ENCODE data around the gene CFAP300.

Gene CFAP300

DNA sequence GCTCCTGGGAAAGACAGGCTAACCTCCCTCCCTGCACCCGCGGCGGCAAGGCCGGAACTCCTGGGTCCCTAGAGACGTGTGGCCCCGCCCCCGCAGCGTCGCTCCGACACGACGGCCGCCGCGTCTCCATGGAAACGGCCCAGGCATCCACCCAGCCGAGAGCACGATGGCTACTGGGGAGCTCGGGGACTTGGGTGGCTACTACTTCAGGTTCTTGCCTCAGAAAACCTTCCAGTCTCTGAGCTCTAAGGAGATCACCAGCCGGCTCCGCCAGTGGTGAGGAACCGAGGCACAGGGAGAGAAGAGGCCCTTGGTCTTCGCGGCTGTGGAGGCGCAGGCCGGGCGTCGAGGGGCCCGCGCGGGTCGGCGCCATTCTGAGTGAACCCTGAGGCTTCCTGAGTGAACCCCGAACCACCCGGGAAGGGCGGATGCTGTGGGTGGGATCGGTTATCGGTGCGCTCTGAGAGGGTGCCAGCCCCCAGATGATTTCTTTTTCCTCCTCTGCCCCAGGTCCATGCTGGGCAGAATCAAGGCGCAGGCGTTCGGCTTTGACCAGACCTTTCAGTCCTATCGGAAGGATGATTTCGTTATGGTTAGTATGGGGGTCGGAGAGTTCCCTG, at the start of gene CFAP300:
TSS of gene CFAP300 (plus strand) at position 133 of the 620 bp plus-strand sequence. CDS start at position 167, 34 bp downstream.
- peak; percentile 81 for DNase-seq

DNA sequence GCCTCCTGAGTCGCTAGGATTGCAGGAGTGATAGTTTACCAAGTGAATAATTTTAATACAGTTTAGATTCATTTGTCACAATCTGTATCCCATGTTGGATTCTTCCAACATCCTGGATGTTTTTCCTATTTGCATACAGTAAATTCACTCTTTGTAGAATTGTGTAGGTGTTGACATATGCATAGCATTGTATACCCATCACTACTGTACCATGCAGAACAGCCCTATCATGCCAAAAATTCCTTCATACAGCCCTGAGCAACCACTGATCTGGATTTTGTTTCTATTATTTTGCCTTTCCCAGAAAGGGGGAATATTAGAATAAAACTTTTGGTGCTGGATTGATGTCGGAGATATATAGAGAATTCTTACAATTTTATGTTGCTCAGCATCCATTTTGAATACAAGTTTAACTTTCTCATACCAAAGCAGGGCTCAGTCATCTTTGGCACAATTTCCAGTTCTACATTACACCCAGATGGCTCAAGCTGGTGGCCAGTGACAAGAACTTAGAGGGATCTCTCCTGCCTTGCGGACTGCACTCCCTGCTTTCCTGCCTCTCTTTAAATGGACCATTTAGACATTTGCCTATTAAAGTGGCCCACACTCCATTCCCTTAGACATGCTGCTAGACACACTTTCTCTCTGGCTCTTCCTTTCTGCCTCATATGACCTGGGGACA, 45.4 kb upstream of the CFAP300 start:
- DNase-seq, result no peak

DNA sequence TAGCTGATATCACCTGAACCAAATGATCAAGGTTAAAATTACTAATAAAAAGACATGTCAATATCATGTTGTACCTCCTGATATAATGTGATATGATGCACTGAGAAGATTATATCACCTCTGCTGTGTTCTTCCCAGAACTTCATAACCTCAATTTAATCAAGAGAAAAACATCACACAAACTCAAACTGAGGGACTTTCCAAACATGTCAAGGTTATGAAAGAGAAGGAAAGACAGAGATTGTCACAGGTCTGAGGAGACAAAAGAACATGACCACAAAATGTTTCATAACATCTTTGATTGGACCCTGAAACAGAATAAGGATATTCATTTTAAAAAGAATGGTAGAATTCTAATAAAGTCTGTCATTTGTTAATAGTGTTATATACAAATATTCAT, 43.0 kb upstream of the CFAP300 start:
- DNase-seq, result no peak

DNA sequence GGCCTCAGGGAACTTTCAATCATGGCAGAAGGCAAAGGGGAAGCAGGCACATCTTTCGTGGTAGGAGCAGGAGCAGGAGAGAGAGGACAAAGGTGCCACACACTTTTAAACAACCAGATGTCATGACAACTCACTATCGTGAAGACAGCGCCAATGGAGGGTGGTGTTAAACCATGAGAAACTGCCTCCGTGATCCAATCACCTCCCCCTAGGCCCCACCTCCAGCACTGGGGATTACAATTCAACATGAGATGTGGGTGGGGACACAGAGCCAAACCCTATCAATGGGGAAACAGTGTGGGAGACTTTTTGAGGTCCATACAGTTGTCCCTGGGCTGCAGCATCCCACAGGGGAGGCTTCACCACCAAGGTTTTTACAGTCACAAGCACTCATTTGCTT, 41.9 kb upstream of the CFAP300 start:
- no peak for DNase-seq

DNA sequence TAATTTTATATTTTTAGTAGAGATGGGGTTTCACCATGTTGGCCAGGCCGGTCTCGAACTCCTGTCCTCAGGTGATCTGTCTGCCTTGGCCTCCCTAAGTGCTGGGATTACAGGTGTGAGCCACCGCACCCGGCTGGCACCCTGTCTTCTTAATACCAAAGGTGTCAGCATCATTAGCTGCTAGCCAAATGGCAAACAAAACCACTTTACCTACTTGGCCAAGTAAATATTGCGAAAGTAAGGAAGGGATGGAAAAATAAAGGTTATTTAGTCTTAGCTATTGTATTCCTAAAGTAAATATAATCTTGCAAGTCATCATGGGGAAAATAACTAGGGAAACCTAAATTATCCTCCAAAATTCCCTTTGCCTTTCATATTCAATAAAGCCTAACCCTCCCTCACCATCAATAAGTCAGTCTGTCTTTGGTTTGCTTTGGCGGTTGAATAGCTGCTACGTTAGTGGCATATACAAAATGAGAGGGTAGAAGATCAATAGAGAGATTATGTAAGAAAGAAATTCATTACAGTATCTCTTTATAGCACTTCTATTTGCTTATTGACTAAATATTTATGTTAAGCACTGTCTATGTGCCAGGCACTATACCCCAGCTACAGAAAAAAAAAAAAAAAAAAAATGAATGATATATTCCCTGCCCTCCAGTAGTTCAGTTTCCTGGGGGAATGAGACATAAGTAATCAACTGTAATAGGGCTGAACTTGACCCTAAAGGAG, 40.2 kb upstream of the CFAP300 start:
- no peak for DNase-seq

DNA sequence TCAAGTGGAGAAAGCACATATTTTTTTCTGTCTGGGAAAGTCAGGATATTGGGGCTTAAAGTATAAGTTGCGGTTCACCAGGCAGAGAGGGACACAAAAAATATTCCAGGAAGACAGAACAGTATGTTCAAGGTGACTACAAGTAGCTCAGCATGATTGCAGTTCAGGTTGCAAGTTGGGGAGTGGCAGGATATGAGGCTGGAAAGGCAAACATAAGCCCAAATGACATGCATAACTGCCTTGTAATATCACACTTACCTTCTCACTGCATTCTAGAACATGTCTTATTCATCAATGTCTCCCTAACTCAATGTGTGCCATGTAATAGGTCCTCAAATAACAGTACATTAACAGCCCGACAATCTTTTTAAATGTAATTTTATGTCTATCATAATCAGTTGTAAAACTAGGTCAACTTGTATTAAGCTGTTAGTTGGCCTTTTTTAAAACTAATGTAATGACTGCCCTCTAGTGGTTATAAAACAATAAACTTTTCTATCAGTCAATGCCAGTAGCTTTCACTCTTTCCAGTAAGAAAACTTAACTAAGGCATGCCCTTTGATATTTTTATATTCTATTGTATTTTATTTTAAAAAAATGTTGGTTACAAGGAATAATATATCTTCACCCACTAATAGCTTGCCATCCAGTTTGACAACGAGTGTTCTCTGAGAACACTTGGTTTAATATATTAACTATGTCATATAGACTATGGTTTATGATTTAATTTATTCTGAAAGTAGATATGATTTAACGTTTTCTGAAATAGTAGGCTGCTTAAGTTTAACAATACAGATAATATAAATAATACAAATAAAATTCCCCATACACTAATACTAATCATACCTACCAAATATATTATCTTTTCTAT, 39.4 kb upstream of the CFAP300 start:
- no peak for DNase-seq

DNA sequence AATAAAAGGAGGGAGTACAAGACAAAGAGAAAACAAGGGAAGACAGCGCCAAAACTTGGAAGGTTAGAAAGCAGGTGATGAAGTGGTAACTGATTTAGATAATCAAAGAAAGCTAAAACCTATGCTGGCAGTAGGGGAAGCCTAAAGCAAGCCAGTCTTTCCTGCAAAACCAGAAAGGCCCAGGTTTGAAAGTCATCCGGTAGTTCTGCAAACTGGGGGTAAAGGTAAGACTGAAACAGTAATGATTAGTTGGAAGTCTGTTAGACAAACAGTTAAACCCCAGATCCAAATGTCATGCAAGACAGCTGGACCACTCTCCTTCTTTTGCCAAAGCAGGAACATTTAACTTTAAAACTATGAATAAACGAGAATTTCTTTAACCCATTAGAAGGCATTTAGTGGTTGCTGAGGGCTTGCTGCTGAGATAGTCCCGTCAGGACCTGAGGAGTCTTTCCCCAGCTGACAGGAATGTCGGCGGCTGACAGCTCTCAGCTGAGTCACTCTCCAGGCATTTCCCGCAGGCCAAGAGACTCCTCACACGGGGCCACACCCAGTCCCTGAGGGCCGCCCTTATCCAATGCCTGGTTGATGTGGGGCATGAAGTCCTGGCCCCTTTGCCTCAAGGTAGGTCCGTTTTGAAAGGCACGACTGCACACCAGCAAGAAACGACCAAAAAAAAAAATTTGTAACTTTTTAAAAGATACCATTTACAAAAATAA, 36.3 kb upstream of the CFAP300 start:
- no peak for DNase-seq

DNA sequence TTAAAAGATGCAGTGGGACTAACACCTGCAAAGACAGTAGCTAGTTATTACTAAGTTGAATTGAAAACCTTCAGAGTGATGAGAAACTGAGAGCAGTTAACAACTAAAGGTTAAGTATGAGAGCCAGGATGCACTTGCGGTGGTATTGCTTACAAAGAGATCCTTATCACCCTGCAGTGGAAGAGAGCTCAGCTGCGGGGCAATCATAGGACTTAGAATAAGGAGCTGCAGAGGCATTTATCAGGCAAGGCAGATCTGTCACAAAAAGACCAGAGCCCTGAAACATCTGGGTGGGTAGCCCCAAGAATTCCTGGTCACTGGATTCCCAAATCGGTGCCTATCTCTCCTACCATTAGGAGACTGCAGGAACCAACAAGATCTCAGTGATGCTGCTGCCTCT, 34.3 kb upstream of the CFAP300 start:
- DNase-seq, result no peak

DNA sequence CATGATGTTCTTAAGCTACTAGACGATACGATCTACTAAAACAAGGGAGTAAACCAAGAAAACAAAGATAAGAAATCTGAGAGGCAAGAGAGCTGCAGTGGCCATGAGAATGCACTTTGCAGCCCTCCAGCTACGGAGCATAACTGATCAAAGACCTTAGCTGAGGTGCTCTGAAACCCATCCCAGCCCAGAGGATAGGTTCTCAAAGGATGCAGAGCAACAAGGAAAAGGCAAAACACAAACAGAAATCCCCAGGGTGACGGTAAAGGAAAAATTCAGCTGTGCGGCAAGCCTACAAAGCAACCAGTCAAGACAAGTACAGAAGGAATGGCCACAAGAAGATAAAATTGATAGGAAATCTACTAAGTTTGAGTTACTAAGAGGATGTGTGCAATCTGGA, 32.5 kb upstream of the CFAP300 start:
- DNase-seq, result no peak

DNA sequence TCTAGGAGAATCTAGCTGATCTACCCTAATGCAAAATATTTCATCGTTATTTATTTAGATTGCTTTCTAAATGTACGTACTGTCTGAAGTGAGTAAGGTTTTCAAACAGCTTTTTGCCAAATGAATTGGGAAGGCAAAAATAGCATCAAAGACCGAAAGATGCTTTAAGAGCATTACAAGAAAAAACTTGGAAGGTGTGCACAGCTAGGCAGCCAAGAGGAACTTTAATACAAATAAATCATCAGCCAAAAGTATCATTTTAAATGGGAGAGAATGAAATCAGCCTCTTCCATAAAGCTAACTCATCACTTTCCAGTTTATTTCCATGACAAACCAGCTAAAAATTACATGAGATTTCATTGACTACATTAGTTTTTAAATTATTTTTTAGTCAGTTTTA, 30.2 kb upstream of the CFAP300 start:
- no peak for DNase-seq

DNA sequence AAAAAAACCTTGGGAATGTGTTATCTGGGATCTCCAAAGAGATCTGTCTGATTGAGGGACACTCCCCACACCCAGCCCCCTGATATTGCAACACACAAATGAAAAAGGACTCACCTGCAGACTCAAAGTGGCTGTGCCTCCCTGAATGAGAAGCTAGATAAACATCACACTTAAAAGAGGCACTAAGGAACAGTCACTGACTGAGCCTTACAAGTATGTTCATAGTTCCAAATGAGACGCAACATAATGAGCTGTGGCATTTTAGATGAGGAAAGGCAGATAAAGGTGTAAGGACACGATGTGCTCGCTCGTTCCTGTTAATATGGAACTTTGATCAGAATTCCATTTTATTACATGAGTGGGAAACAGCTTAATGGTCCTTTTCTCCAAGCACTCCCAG, 21.0 kb upstream of the CFAP300 start:
- no peak for DNase-seq

DNA sequence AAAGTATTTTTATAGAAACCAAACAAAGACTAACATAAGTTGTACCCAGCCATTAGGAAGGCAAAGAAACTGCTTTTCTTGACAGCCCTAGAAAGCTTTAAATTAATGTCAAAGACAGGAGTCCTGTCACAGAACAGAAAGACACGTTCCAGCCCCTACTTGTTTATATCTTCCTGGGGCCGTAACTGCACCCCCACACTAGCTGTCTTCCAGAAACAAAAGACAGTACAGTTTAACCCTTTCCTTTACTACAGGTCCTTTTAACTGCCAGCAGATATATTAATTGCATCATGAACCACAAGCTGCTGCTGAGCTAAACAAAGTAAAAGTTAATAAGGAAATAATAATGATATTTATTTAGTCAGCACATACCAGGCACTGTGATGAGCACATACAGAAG, 20.3 kb upstream of the CFAP300 start:
- DNase-seq, result no peak

DNA sequence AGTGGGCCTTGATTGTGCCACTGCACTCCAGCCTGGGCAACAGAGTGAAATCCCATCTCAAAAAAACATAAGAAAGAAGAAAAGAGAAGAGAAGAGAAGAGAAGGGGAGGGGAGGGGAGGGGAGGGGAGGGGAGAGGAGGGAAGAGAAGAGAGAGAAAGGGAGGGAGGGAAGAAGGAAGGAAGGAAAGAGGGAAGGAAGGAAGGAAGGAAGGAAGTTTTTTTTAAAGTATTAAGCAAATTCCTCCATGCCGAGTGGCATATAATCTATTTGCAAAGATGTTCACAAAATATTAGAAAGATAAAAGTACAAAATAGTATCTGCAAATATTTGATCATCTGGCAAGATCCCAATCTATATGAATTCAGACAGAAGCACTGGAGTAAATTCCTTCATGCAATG, 10.5 kb upstream of the CFAP300 start:
- DNase-seq, result no peak

DNA sequence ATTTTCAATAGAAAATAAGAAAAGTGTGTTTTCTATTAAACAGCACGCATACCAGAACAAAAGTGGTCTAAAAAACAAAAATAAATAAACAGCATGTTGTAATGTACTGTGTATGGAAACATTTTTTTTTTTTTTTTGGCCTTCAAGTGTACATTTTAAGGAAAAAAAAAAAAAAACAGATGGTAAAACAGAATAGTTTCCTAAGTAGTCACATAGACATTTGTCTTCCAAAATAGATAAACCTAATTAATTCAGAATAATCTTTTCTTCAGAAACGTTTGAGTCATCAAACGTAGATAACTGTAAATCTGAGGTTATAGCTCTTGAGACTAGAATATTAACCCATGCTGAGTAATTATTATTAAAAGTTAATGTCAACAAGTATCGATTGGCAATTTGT, 396 bp upstream of the CFAP300 start:
- no peak for DNase-seq

DNA sequence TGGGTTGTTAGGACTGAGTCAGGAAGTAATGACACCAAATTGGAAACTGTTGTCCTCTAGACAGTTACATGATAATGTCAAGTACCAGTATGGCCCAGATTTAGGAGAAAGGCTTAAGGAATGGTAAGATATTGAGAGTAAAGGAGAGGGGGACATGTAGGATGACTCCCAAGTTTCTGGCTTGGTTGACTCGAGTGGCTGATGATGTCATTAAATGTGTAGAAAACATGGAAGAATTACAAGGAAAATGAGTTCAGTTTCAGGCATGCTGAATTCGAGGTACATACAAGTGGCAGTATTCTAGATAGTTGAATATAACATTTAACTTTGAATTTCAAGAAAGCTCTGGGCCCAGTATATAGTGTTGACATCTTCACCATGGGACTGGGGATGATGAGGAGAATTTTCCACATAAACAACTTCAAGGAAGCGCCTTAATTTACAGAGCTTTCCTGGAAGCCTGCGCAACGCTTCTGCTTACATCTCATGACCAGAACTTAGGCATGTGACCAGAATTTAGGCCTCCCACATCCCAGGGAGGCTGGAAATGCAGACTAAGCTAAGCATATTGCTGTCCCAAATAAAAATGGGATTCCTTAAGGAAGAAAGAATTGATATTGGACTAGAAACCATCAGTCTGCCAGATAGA, 3.8 kb downstream of the CFAP300 start:
- DNase-seq, result no peak

DNA sequence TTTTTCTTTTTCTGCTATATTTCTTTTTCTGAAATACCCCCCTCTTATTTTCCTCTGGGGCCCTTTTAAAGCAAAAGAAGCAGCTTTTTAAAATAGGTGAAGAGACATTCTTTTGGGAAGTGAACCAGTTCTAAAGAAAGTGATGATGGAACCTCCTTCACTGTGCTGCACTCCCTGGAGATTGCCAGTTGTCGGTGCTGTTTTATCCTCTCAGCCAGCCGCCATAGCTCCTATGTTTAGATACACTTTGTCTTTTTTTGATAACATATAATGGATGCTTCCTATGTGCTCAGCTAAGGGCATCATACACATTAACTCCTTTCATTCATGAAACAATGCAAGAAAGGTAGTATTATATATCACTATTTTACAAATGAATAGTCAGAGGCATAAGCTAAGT, 14.0 kb downstream of the CFAP300 start:
- no peak for DNase-seq

DNA sequence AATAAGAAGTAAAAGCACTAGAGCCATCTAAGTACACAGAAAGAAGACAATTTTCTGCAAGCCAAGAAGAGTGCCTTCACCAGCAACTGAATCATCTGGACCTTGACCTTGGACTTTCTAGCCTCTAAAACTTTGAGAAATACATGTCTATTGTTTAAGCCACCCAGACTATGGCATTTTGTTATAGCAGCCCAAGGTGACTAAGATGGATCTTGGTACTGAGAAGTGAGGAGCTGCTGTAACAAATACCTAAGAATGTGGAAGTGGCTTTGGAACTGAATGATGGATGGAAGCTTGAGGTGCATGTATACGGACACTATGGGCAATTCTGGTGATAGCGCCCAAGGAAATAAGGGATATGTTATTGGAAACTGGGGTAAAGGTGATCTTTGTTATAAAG, 14.9 kb downstream of the CFAP300 start:
- no peak for DNase-seq

DNA sequence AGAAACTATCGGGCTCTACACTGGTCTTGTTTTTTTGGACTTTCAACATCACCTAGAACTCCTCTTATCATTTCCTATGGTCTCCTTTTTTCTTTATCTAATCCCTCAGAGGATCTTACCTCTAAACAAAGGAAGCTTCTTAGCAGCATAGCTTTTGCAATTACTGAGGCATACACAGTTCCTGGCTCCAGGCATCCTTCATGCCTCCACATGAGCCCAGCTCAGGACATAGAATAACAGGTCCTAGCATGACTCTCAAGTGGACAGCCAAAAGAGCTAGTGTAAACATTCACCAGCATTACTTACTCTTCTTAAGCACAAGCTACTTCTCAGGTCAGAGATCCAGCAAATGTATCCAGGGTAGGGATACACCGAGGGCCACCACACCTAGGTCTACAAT, 17.1 kb downstream of the CFAP300 start:
- DNase-seq, result no peak

DNA sequence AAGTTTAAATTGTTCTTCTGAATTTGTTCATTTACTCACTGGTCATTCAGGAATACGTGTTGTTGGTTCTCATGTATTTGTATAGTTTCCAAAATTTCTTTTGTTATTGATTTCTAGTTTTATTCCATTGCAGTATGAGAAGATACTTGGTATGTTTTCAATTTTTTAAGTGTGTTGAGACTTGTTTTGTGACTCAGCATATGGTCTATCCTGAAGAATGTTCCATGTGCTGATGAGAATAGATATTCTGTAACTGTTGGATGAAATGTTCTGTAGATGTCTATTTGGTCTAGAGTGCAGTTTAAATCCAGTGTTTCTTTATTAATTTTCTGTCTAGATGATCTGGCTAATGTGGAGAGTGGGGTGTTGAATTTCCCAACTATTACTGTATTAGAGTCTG, 23.5 kb downstream of the CFAP300 start:
- DNase-seq, result no peak

DNA sequence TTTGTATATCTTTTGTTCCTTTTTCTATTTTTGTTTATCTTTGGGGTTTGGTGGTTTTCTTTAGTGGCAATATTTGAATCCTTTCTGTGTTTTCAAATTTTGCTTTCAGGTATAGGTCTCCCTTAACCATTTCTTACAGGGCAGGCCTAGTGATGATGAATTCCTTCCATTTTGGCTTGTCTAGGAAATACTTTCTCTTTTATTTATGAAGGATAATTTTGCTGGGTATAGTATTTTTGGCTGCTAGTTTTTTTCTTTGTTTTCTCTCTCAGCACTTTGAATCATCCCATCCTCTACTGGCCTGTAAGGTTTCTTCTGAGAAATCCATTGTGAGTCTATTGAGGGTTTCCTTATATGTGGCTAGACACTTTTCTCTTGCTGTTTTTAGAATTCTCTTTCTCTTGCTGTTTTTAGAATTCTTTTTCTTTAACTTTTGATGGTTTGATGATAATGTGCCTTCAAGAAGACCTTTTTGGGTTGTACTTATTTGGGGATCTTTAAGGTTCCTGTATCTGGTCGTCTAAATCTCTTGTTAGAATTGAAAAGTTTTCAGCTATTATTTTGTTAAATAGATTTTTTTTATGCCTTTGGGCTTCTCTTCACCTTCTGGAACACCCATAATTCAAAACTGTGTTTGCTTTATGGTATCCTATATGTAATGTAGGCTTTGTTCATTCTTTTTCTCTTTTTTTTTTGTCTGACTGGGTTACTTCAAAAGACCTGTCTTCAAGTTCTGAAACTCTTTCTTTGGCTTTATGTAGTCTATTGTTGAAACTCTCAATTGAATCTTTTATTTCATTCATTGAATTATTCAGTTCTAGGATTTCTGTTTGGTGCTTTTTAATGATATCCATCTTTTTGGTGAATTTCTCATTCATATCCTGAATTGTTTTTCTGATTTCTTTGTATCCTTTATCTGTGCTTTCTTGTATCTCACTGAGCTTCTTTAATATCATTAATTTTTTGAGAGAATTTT, 24.5 kb downstream of the CFAP300 start:
- DNase-seq, result no peak

DNA sequence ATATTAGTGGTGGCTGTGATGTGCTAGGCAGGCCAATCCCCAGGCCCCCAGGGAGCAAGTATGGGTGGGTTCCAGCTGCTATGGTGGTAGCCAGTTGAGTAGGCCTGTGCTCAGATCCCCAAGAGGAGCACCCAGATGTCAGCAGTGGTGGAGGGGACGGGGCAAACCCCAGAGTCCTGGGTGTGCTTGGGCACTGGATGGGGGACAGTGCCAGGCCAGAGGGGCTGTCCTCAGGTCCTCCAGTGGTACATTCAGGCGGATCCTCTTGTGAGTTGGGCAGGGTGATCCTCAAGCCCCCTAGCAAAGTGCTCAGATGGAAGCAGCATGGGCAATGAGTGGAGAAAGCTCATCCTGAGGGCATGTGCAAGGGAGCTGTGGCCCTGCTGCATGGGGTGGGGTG, 26.0 kb downstream of the CFAP300 start:
- no peak for DNase-seq
